Activated CD4-positive, alpha-beta T cell treated with anti-CD3 and anti-CD28 coated beads for 1 hour (primary cell): ENCODE measurements around the gene NHS.
"Not testable (repeated sequence)": the region's sequence is repeated elsewhere in the genome, so short reads cannot be mapped to it uniquely, and the experiment has no call there.

Experiments
- DNase-seq: peaks from one replicate; pipeline ENCODE4 v3.0.0-alpha.2; 2020

NHS gene

GRCh38 chrX:17553961-17554482 is 179.0 kb downstream of the NHS start:
- DNase-seq = no peak

GRCh38 chrX:17554914-17555313 is 179.9 kb downstream of the NHS start:
- no peak for DNase-seq

GRCh38 chrX:17555846-17556245 is 180.8 kb downstream of the NHS start:
- DNase-seq = no peak

GRCh38 chrX:17559728-17560379 is 184.9 kb downstream of the NHS start:
- DNase-seq = no peak

- no peak for DNase-seq
Measured at GRCh38 chrX:17560385-17560784, 185.4 kb downstream of the NHS start.

GRCh38 chrX:17563076-17563475 is 188.1 kb downstream of the NHS start:
- no peak for DNase-seq

- no peak for DNase-seq
Measured at GRCh38 chrX:17563515-17563914, 188.5 kb downstream of the NHS start.

GRCh38 chrX:17564689-17565409 is 189.8 kb downstream of the NHS start:
- no peak for DNase-seq

GRCh38 chrX:17566740-17567139 is 191.7 kb downstream of the NHS start:
- no peak for DNase-seq

- no peak for DNase-seq
Measured at GRCh38 chrX:17567187-17567586, 192.2 kb downstream of the NHS start.

GRCh38 chrX:17567821-17568220 is 192.8 kb downstream of the NHS start:
- DNase-seq = no peak

GRCh38 chrX:17568804-17569203 is 193.8 kb downstream of the NHS start:
- DNase-seq = not testable (repeated sequence)

- DNase-seq = no peak
Measured at GRCh38 chrX:17579026-17579425, 204.0 kb downstream of the NHS start.

- DNase-seq = no peak
Measured at GRCh38 chrX:17580539-17581152, 205.6 kb downstream of the NHS start.

- no peak for DNase-seq
Measured at GRCh38 chrX:17581641-17582040, 206.6 kb downstream of the NHS start.

- DNase-seq = no peak
Measured at GRCh38 chrX:17584248-17584681, 209.3 kb downstream of the NHS start.

- no peak for DNase-seq
Measured at GRCh38 chrX:17585006-17585405, 210.0 kb downstream of the NHS start.

- DNase-seq = no peak
Measured at GRCh38 chrX:17587366-17587765, 212.4 kb downstream of the NHS start.

- DNase-seq = no peak
Measured at GRCh38 chrX:17588303-17588702, 213.3 kb downstream of the NHS start.

- DNase-seq = no peak
Measured at GRCh38 chrX:17590892-17591740, 216.1 kb downstream of the NHS start.

GRCh38 chrX:17591741-17592110 is 216.7 kb downstream of the NHS start:
- no peak for DNase-seq

- DNase-seq = no peak
Measured at GRCh38 chrX:17592117-17592516, 217.1 kb downstream of the NHS start.

GRCh38 chrX:17594693-17595092 is 219.7 kb downstream of the NHS start:
- no peak for DNase-seq
